Liver (tissue), 9 donors: Measurements from ENCODE around the gene CHCHD4. TPM values are rescaled to one million over a fixed set of nuclear protein-coding genes. Genes with fewer than 3 reads are reported as not detected.

Experiments used
- DNase-seq: peaks from one replicate; pipeline ENCODE4 v3.0.0-alpha.2; 2017; ENCODE audit warnings: low spot score
- H3K27ac ChIP-seq, 2 donors: one replicate each; pipeline ENCODE4 v1.7.0; 2013; ENCODE audit warnings: inconsistent platforms in 2 of 2, low read length in 2 of 2, control low read depth in 1 of 2, low read depth in 1 of 2, mild to moderate bottlenecking in 1 of 2
- H3K27me3 ChIP-seq, 4 donors: one replicate each; pipeline versions ENCODE4 v1.6.1 to v1.7.0; 2013; ENCODE audit warnings: low read length in 3 of 4, inconsistent platforms in 1 of 4, mild to moderate bottlenecking in 1 of 4, moderate library complexity in 1 of 4; ENCODE audit not compliant: control insufficient read depth in 4 of 4, insufficient read depth in 4 of 4
- H3K36me3 ChIP-seq, 4 donors: one replicate each; pipeline versions ENCODE4 v1.6.1 to v1.7.0; 2013; ENCODE audit warnings: low read length in 3 of 4, mild to moderate bottlenecking in 3 of 4, low read depth in 1 of 4, moderate library complexity in 1 of 4; ENCODE audit not compliant: control insufficient read depth in 4 of 4, insufficient read depth in 3 of 4
- H3K4me1 ChIP-seq, 4 donors: one replicate each; pipeline versions ENCODE4 v1.6.1 to v1.7.0; 2013; ENCODE audit warnings: low read length in 3 of 4, mild to moderate bottlenecking in 3 of 4, moderate library complexity in 1 of 4; ENCODE audit not compliant: control insufficient read depth in 4 of 4, insufficient read depth in 4 of 4
- H3K4me3 ChIP-seq, 3 donors: one replicate each; pipeline versions ENCODE4 v1.6.1 to v1.7.0; 2013; ENCODE audit warnings: low read length in 3 of 3, control low read depth in 1 of 3, low read depth in 1 of 3, mild to moderate bottlenecking in 1 of 3
- H3K9ac ChIP-seq, 2 donors: one replicate each; pipeline ENCODE4 v1.7.0; 2013; ENCODE audit warnings: low read length in 2 of 2, mild to moderate bottlenecking in 2 of 2, moderate library complexity in 2 of 2, control low read depth in 1 of 2, low read depth in 1 of 2
- H3K9me3 ChIP-seq, 4 donors: one replicate each; pipeline versions ENCODE4 v1.6.1 to v1.7.0; 2013; ENCODE audit warnings: low read length in 3 of 4; ENCODE audit not compliant: control insufficient read depth in 4 of 4
- CTCF ChIP-seq: fragments of 150-350 bp; IDR thresholded peaks from 2 replicates; pipeline ENCODE4 v1.5.1; 2017; ENCODE audit warnings: improper control_type of control experiment, low read depth, low read length; ENCODE audit not compliant: missing input control
- FOXA1 ChIP-seq: IDR thresholded peaks from 2 replicates; pipeline ENCODE4 v1.6.1; 2016; ENCODE audit warnings: antibody characterized with exemption
- FOXA2 ChIP-seq: IDR thresholded peaks from 2 replicates; pipeline ENCODE4 v1.6.1; 2016; ENCODE audit warnings: antibody characterized with exemption
- GABPA ChIP-seq, 2 donors: IDR thresholded peaks in 1 of 2; conservative IDR thresholded peaks in 1 of 2; 2 replicates each; pipeline ENCODE4 v1.6.1; 2016; ENCODE audit warnings: antibody characterized with exemption in 2 of 2, mild to moderate bottlenecking in 1 of 2, moderate library complexity in 1 of 2
- HNF4A ChIP-seq, 2 donors: conservative IDR thresholded peaks; 2 replicates each; pipeline ENCODE4 v1.6.1; 2016; ENCODE audit warnings: antibody characterized with exemption in 2 of 2, mild to moderate bottlenecking in 2 of 2
- JUND ChIP-seq, 2 donors: IDR thresholded peaks; 2 replicates each; pipeline ENCODE4 v1.6.1; 2016; ENCODE audit warnings: antibody characterized with exemption in 2 of 2
- MAX ChIP-seq: IDR thresholded peaks from 2 replicates; pipeline ENCODE4 v1.6.1; 2016; ENCODE audit warnings: antibody characterized with exemption
- NR2F2 ChIP-seq: IDR thresholded peaks from 2 replicates; pipeline ENCODE4 v1.6.1; 2016; ENCODE audit warnings: antibody characterized with exemption
- REST ChIP-seq: IDR thresholded peaks from 2 replicates; pipeline ENCODE4 v1.6.1; 2016; ENCODE audit warnings: antibody characterized with exemption, mild to moderate bottlenecking
- RXRA ChIP-seq, 2 donors: IDR thresholded peaks; 2 replicates each; pipeline ENCODE4 v1.6.1; 2017 to 2018; ENCODE audit warnings: antibody characterized with exemption in 2 of 2, mild to moderate bottlenecking in 1 of 2
- TAF1 ChIP-seq: conservative IDR thresholded peaks from 2 replicates; pipeline ENCODE4 v1.6.1; 2016; ENCODE audit warnings: antibody characterized with exemption, mild to moderate bottlenecking
- YY1 ChIP-seq: IDR thresholded peaks from 2 replicates; pipeline ENCODE4 v1.6.1; 2016; ENCODE audit warnings: antibody characterized with exemption, mild to moderate bottlenecking
- ZBTB33 ChIP-seq: IDR thresholded peaks from 2 replicates; pipeline ENCODE4 v1.6.1; 2016; ENCODE audit warnings: antibody characterized with exemption
- WGBS: extraction: QIAGEN DNeasy Blood & Tissue Kit; methylation state at CpG from one replicate; pipeline ENCODE4 v1.1.7; 2013; 5-methylcytosine and 5-hydroxymethylcytosine counted together
- polyA plus RNA-seq, 2 donors: library from polyadenylated mRNA; stranded (reverse) in 1 of 2; unstranded in 1 of 2; fragments of 200-250 nt in 1 of 2; fragments of >200 nt in 1 of 2; fragmentation: Nextera tagmentation in 1 of 2; extraction: Ambion mirVana in 1 of 2; gene quantifications; one replicate each; pipeline versions ENCODE4 v1.2.1 to v1.2.3, GENCODE V29; 2013 to 2015
- total RNA-seq, 2 donors: library from RNA; depleted of rRNA; stranded (reverse); fragments of >200 nt; gene quantifications; one replicate each; pipeline ENCODE4 v1.2.3, GENCODE V29; 2014
- donor health status: healthy.
- donor health status: healthy.
- donor health status: healthy.
- donor health status: healthy.
- donor health status: healthy.

Gene CHCHD4
- total and polyA plus RNA-seq, 4 donors, result 7.0 to 11.3 (median 9.5) TPM

- TF ChIP-seq ZBTB33, result no peak
- no peak for TF ChIP-seq FOXA1
- no peak for TF ChIP-seq NR2F2
- TF ChIP-seq GABPA (IDR thresholded peaks at IDR 0.05 in 1 of 2, conservative IDR thresholded peaks at IDR 0.05 in 1 of 2), result no peak
Observed at GRCh38 chr3:14130230-14130629, 5.6 kb upstream of the CHCHD4 start (continued).

- H3K4me3 ChIP-seq, result no peak overlapping the region
- no peak for DNase-seq
- no peak for TF ChIP-seq TAF1
- TF ChIP-seq RXRA (IDR thresholded peaks at IDR 0.05), result no peak
- no peak for TF ChIP-seq MAX
- TF ChIP-seq NR2F2, result no peak
- no peak for TF ChIP-seq REST
- TF ChIP-seq GABPA (IDR thresholded peaks at IDR 0.05 in 1 of 2, conservative IDR thresholded peaks at IDR 0.05 in 1 of 2), result no peak
- H3K27ac ChIP-seq, result no peak overlapping the region
- peaks cover 9 to 43% (median 16%) of the 10 kb centered on the region in 4 donors for H3K36me3 ChIP-seq
- H3K9ac ChIP-seq, result no peak overlapping the region
- H3K4me1 ChIP-seq, result peaks cover 7 to 37% (median 26%) of the 10 kb centered on the region in 4 donors
- WGBS, result 99% methylated on average over 6 of the region's 6 CpGs
- no peaks in the 10 kb centered on the region for H3K9me3 ChIP-seq
- no peaks in the 10 kb centered on the region for H3K27me3 ChIP-seq
Observed at GRCh38 chr3:14129296-14129695, 4.6 kb upstream of the CHCHD4 start.

GRCh38 chr3:14128724-14129123 lies 4.1 kb upstream of the CHCHD4 start:
- no peaks in the 10 kb centered on the region for H3K9me3 ChIP-seq
- WGBS, result 88% methylated on average over 5 of the region's 5 CpGs
- peaks cover 6 to 37% (median 12%) of the 10 kb centered on the region in 4 donors for H3K36me3 ChIP-seq
- no peak overlapping the region for H3K9ac ChIP-seq
- H3K4me1 ChIP-seq, result peaks cover 8 to 40% (median 28%) of the 10 kb centered on the region in 4 donors
- H3K27me3 ChIP-seq, result no peaks in the 10 kb centered on the region
- H3K4me3 ChIP-seq, result no peak overlapping the region
- H3K27ac ChIP-seq, result no peak overlapping the region
- no peak for DNase-seq
- no peak for TF ChIP-seq TAF1
- TF ChIP-seq JUND (IDR thresholded peaks at IDR 0.05), result no peak
- no peak for TF ChIP-seq CTCF
- TF ChIP-seq FOXA2, result no peak
- TF ChIP-seq RXRA (IDR thresholded peaks at IDR 0.05), result no peak
- TF ChIP-seq YY1, result no peak
- no peak for TF ChIP-seq MAX
- no peak for TF ChIP-seq REST
- no peak for TF ChIP-seq ZBTB33
- no peak for TF ChIP-seq HNF4A (conservative IDR thresholded peaks at IDR 0.05)
- TF ChIP-seq GABPA (IDR thresholded peaks at IDR 0.05 in 1 of 2, conservative IDR thresholded peaks at IDR 0.05 in 1 of 2), result no peak
